ENCODE results near the gene MRGPRF. TPM values are rescaled to one million over a fixed set of nuclear protein-coding genes. Genes with fewer than 3 reads are reported as not detected.
A peak's percentile ranks its signal among the peaks of the same experiment; 100 is the strongest.

Gene MRGPRF
- total and polyA plus RNA-seq, 2 of the 8 experiments (the other 6 are each of a cell fraction or from before 2014, with no cell fraction given) = 7.5 to 11.0 TPM

- Histone ChIP-seq H3K18ac (ENCODE audit: extremely low read depth, low read length) (no peak overlapping the region), H4K5ac (ENCODE audit: insufficient read length, low read depth, low read length) (no peak overlapping the region), H2AFZ (ENCODE audit: low read length) (no peak overlapping the region), H3K4me2 (ENCODE audit: insufficient read depth in 1 of 2, low read depth in 2 of 2, low read length in 2 of 2) (no peak overlapping the region), H3K79me2 (ENCODE audit: control insufficient read depth in 1 of 2, insufficient read depth in 2 of 2, low read length in 2 of 2) (no peaks in the 10 kb centered on the region), H3K4me3 (ENCODE audit: extremely low read depth in 1 of 4, insufficient read depth in 2 of 4, low read depth in 3 of 4, low read length in 4 of 4) (no peak overlapping the region), H3K23ac (ENCODE audit: insufficient read length) (no peak overlapping the region), H3K27ac (ENCODE audit: low read depth, low read length) (no peak overlapping the region), H3K4ac (replicated peaks; ENCODE audit: insufficient read length, low read depth, low read length) (no peak overlapping the region), H2BK20ac (ENCODE audit: low read length) (no peak overlapping the region), H3K9me3 (ENCODE audit: insufficient read depth in 2 of 2, low read depth in 1 of 2, low read length in 1 of 2) (no peaks in the 10 kb centered on the region), H2AK5ac (ENCODE audit: low read depth, low read length) (no peak overlapping the region), H3K36me3 (ENCODE audit: control insufficient read depth in 2 of 4, insufficient read depth in 4 of 4, low read length in 3 of 4) (no peaks in the 10 kb centered on the region; a peak in 1 of 8 replicates), H3K56ac (replicated peaks; ENCODE audit: insufficient read length, low read depth, low read length) (no peak overlapping the region), H3K79me1 (ENCODE audit: low read depth, low read length) (no peaks in the 10 kb centered on the region), H2BK5ac (ENCODE audit: low read depth, low read length) (no peak overlapping the region), H4K20me1 (replicated peaks in 1 of 2; ENCODE audit: control insufficient read depth in 1 of 2, insufficient read depth in 2 of 2, low read length in 2 of 2) (no peaks in the 10 kb centered on the region), H4K8ac (ENCODE audit: extremely low read depth, insufficient read depth, low read length) (no peak overlapping the region), H2BK15ac (ENCODE audit: low read length) (0 out of 2 replicates have a peak overlapping the region, but pooled peaks have one; percentile 29), H2BK12ac (ENCODE audit: low read depth, low read length) (no peak overlapping the region), H2BK120ac (replicated peaks; ENCODE audit: low read depth, low read length) (no peak overlapping the region), H3K9ac (replicated peaks in 1 of 4; ENCODE audit: extremely low read depth in 1 of 4, low read depth in 3 of 4, low read length in 3 of 4) (no peak overlapping the region), H3K4me1 (replicated peaks in 1 of 4; ENCODE audit: control insufficient read depth in 3 of 4, insufficient read depth in 4 of 4, low read length in 3 of 4) (peaks cover 0 to 2% (median 1%) of the 10 kb centered on the region in 4 experiments; a peak in 2 of 7 replicates), H3K14ac (ENCODE audit: insufficient read length) (no peak overlapping the region), H4K91ac (replicated peaks; ENCODE audit: insufficient read length, low read length) (no peak overlapping the region), H3K27me3 (replicated peaks in 1 of 4; ENCODE audit: control insufficient read depth in 3 of 4, extremely low read depth in 1 of 4, insufficient read depth in 3 of 4, low read length in 3 of 4) (no peaks in the 10 kb centered on the region), H3K23me2 (ENCODE audit: low read depth, low read length) (no peaks in the 10 kb centered on the region)
- DNase-seq (ENCODE audit: low read depth in 1 of 2, low spot score in 2 of 2) = no peak
- TF ChIP-seq, protein P1, sequence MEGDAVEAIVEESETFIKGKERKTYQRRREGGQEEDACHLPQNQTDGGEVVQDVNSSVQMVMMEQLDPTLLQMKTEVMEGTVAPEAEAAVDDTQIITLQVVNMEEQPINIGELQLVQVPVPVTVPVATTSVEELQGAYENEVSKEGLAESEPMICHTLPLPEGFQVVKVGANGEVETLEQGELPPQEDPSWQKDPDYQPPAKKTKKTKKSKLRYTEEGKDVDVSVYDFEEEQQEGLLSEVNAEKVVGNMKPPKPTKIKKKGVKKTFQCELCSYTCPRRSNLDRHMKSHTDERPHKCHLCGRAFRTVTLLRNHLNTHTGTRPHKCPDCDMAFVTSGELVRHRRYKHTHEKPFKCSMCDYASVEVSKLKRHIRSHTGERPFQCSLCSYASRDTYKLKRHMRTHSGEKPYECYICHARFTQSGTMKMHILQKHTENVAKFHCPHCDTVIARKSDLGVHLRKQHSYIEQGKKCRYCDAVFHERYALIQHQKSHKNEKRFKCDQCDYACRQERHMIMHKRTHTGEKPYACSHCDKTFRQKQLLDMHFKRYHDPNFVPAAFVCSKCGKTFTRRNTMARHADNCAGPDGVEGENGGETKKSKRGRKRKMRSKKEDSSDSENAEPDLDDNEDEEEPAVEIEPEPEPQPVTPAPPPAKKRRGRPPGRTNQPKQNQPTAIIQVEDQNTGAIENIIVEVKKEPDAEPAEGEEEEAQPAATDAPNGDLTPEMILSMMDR (IDR thresholded peaks at IDR 0.05; ENCODE audit: control extremely low read depth in 1 of 3, insufficient read depth in 1 of 3, low read depth in 1 of 3, low read length in 3 of 3) = no peak
- no peak for TF ChIP-seq RAD21 (IDR thresholded peaks at IDR 0.05 in 1 of 2, conservative IDR thresholded peaks at IDR 0.05 in 1 of 2; ENCODE audit: low read depth in 2 of 2, low read length in 2 of 2)
- TF ChIP-seq YY1 (IDR thresholded peaks at IDR 0.05; ENCODE audit: low read depth, low read length) = no peak
- TF ChIP-seq EP300 (IDR thresholded peaks at IDR 0.05; ENCODE audit: borderline replicate concordance in 1 of 2, low read depth in 2 of 2, low read length in 2 of 2) = no peak
- no peak for TF ChIP-seq CHD1 (IDR thresholded peaks at IDR 0.05; ENCODE audit: low read depth, low read length)
- TF ChIP-seq SP4 (IDR thresholded peaks at IDR 0.05; ENCODE audit: low read length) = no peak
- no peak for TF ChIP-seq SAP30 (IDR thresholded peaks at IDR 0.05; ENCODE audit: insufficient read depth, insufficient replicate concordance, low read length)
- no peak for TF ChIP-seq POLR2A (IDR thresholded peaks at IDR 0.05; ENCODE audit: control extremely low read depth in 1 of 2, low read depth in 2 of 2, low read length in 2 of 2)
- no peak for TF ChIP-seq CHD2 (IDR thresholded peaks at IDR 0.05; ENCODE audit: low read length)
- no peak for TF ChIP-seq SP2 (IDR thresholded peaks at IDR 0.05; ENCODE audit: low read length)
- WGBS, 2 experiments (ENCODE audit: extremely low coverage in 1 of 2, insufficient coverage in 1 of 2, insufficient read length in 1 of 2, insufficient replicate concordance in 2 of 2, low coverage in 1 of 2, low lambda C conversion rate in 2 of 2, missing lambda C conversion rate in 1 of 2) = 95% methylated on average over 5 of the region's 5 CpGs; no CpG with 5 or more reads in 1 of the 2 experiments
- no peak for FAIRE-seq
- ChIA-PET CTCF (ENCODE audit: partially characterized antibody) (interaction anchor here (1.0 to 3.2 kb wide), 8 partner anchors 10 to 50 kb away, joined by 3 to 8 read pairs (median 4); partner anchors contain the start of genes MRGPRD and MRGPRF), POLR2A (ENCODE audit: partially characterized antibody) (interaction anchor here (0.6 to 2.5 kb wide), 3 partner anchors 10 to 468 kb away, joined by 3 to 6 read pairs (median 3); partner anchors contain the start of gene TPCN2)
Observed at GRCh38 chr11:69000391-69000790, 12.7 kb downstream of the MRGPRF start.

All from H1 (cell line).